PC-3 (cell line): ENCODE results near the gene TMEM94. TPM values are rescaled to one million over a fixed set of nuclear protein-coding genes. Genes with fewer than 3 reads are reported as not detected.

Source experiments
- ATAC-seq: fragments of 200-7000 bp; cut with Tn5 transposase; 2 replicates; pipeline ENCODE4 v1.9.1; 2020; ENCODE audit warnings: mild to moderate bottlenecking, moderate library complexity
- BruUV-seq: library from RNA; stranded (reverse); fragments of 400-500 nt; replicated peaks from 2 replicates; lab custom pipeline; 2021; lab: Mats Ljungman, UMichigan
- CTCF ChIA-PET: fragments of 300-600 bp; sonication (Branson Sonifier 250); formaldehyde crosslinking; loops from one replicate; lab custom pipeline; 2022; ENCODE audit warnings: antibody characterized with exemption; lab: Charles Lee
- POLR2A ChIA-PET: fragments of 300-600 bp; sonication (Branson Sonifier 250); formaldehyde crosslinking; loops from one replicate; lab custom pipeline; 2022; ENCODE audit warnings: antibody characterized with exemption; ENCODE audit not compliant: unreplicated experiment; lab: Charles Lee
- DNase-seq: peaks from one replicate; pipeline ENCODE4 v3.0.0-alpha.2; 2015
- H2AFZ ChIP-seq: fragments of 300-600 bp; sonication (generic); 2 replicates; pipeline ENCODE4 v1.6.0; 2016; ENCODE audit warnings: antibody characterized with exemption, low read length
- H3F3A ChIP-seq: fragments of 300-600 bp; sonication (generic); one replicate; pipeline ENCODE4 v1.6.0; 2017; ENCODE audit warnings: antibody characterized with exemption, low read length, control low read depth, mild to moderate bottlenecking; ENCODE audit not compliant: unreplicated experiment
- H3K27ac ChIP-seq: fragments of 300-600 bp; sonication (generic); 2 replicates; pipeline ENCODE4 v1.5.1; 2016; ENCODE audit warnings: mild to moderate bottlenecking, low read length
- H3K27me3 ChIP-seq: fragments of 300-600 bp; sonication (generic); 2 replicates; pipeline ENCODE4 v1.6.1; 2016; ENCODE audit warnings: low read length, mixed read lengths
- H3K36me3 ChIP-seq: fragments of 300-600 bp; sonication (generic); 2 replicates; pipeline ENCODE4 v1.6.1; 2016; ENCODE audit warnings: low read depth, mixed run types, low read length, mixed read lengths
- H3K4me1 ChIP-seq: fragments of 300-600 bp; sonication (generic); 2 replicates; pipeline ENCODE4 v1.5.1; 2016; ENCODE audit warnings: low read length; ENCODE audit not compliant: insufficient read depth
- H3K4me2 ChIP-seq: fragments of 300-600 bp; sonication (generic); 2 replicates; pipeline ENCODE4 v1.6.0; 2016; ENCODE audit warnings: low read length
- H3K4me3 ChIP-seq: fragments of 300-600 bp; sonication (generic); 2 replicates; pipeline ENCODE4 v1.5.1; 2016; ENCODE audit warnings: mild to moderate bottlenecking, low read length, mixed read lengths
- H3K79me2 ChIP-seq: fragments of 300-600 bp; sonication (generic); 2 replicates; pipeline ENCODE4 v1.6.1; 2017; ENCODE audit warnings: low read length, mixed read lengths
- H3K9ac ChIP-seq: fragments of 300-600 bp; sonication (generic); 2 replicates; pipeline ENCODE4 v1.6.0; 2016; ENCODE audit warnings: mild to moderate bottlenecking, low read length
- H3K9me2 ChIP-seq: fragments of 300-600 bp; sonication (generic); replicated peaks from 2 replicates; pipeline ENCODE4 v1.6.1; 2016; ENCODE audit warnings: mixed run types, low read length, mixed read lengths
- H3K9me3 ChIP-seq: fragments of 300-600 bp; sonication (generic); 2 replicates; pipeline ENCODE4 v1.6.1; 2016; ENCODE audit warnings: low read length, mixed read lengths
- H4K20me1 ChIP-seq: fragments of 300-600 bp; sonication (generic); 2 replicates; pipeline ENCODE4 v1.6.1; 2016; ENCODE audit warnings: low read length, mixed read lengths
- CTCF ChIP-seq: fragments of 300-600 bp; sonication (generic); conservative IDR thresholded peaks from 2 replicates; pipeline ENCODE4 v1.5.1; 2017; ENCODE audit warnings: antibody characterized with exemption, low read depth, mild to moderate bottlenecking, low read length
- EZH2 ChIP-seq: fragments of 300-600 bp; sonication (generic); IDR thresholded peaks from one replicate; pipeline ENCODE4 v1.6.1; 2017; ENCODE audit warnings: antibody characterized with exemption, mild to moderate bottlenecking, low read length; ENCODE audit not compliant: unreplicated experiment
- EZH2phosphoT487 ChIP-seq: fragments of 300-600 bp; sonication (generic); IDR thresholded peaks from 2 replicates; pipeline ENCODE4 v1.6.1; 2018; ENCODE audit warnings: mild to moderate bottlenecking, antibody characterized with exemption, low read length, borderline replicate concordance
- intact Hi-C: fragments of 100-400 bp; cut with micrococcal nuclease; formaldehyde crosslinking; loops from 2 replicates; pipeline ENCODE4 v1.9.0; 2023
- total RNA-seq: library from RNA; depleted of rRNA; stranded (reverse); fragments of >200 nt; gene quantifications from 2 replicates; pipeline ENCODE4 v1.2.3, GENCODE V29; 2014

Gene TMEM94
- total RNA-seq, 1 experiment from 2014 or later, result 45.6 TPM

GRCh38 chr17:75468779-75469373 is 12.4 kb downstream of the TMEM94 start:
- no peaks in the 10 kb centered on the region for H3F3A ChIP-seq
- ChIA-PET POLR2A (interaction anchor here (0.7 kb wide), 1 partner anchor 14 kb away, joined by 5 read pairs; no protein-coding TSS in a partner anchor), CTCF (interaction anchor here (0.6 kb wide), 1 partner anchor 177 kb away, joined by 3 read pairs; no protein-coding TSS in a partner anchor)
- H3K36me3 ChIP-seq, result peaks cover 9% of the 10 kb centered on the region
- no peak overlapping the region for H3K4me2 ChIP-seq
- no peak overlapping the region for H3K9ac ChIP-seq
- H3K27me3 ChIP-seq, result no peaks in the 10 kb centered on the region
- intact Hi-C loops, result no loop called here
- ATAC-seq, result peak; percentile 94
- H3K79me2 ChIP-seq, result peaks cover 21% of the 10 kb centered on the region
- H3K4me3 ChIP-seq, result no peak overlapping the region
- H2AFZ ChIP-seq, result no peak overlapping the region
- H3K9me2 ChIP-seq, result no peaks in the 10 kb centered on the region
- no peak overlapping the region for H3K27ac ChIP-seq
- TF ChIP-seq CTCF, result no peak
- no peak for TF ChIP-seq EZH2phosphoT487
- no peak for TF ChIP-seq EZH2
- H3K9me3 ChIP-seq, result no peaks in the 10 kb centered on the region; the same call in 1 of the 2 replicates
- no peaks in the 10 kb centered on the region for H4K20me1 ChIP-seq
- no TSS peak for BruUV-seq
- peaks cover 11% of the 10 kb centered on the region; the same call in 1 of the 2 replicates for H3K4me1 ChIP-seq
- peak; percentile 51 for DNase-seq

GRCh38 chr17:75471207-75471606 is 14.8 kb downstream of the TMEM94 start:
- Histone ChIP-seq H3K4me2 (no peak overlapping the region), H3K36me3 (peaks cover 7% of the 10 kb centered on the region; the same call in 1 of the 2 replicates), H3F3A (no peaks in the 10 kb centered on the region), H3K9me2 (no peaks in the 10 kb centered on the region), H3K4me3 (no peak overlapping the region), H2AFZ (no peak overlapping the region), H3K27me3 (no peaks in the 10 kb centered on the region), H3K27ac (no peak overlapping the region), H3K4me1 (peaks cover 11% of the 10 kb centered on the region; the same call in 1 of the 2 replicates), H3K9ac (no peak overlapping the region), H3K79me2 (peaks cover 16% of the 10 kb centered on the region; the same call in 1 of the 2 replicates), H4K20me1 (no peaks in the 10 kb centered on the region), H3K9me3 (no peaks in the 10 kb centered on the region; the same call in 1 of the 2 replicates)
- no TSS peak for BruUV-seq
- POLR2A ChIA-PET, result no interaction called here
- TF ChIP-seq CTCF, result no peak
- no peak for TF ChIP-seq EZH2
- no peak for ATAC-seq
- intact Hi-C loops, result no loop called here
- no peak for DNase-seq
- CTCF ChIA-PET, result no interaction called here

GRCh38 chr17:75472119-75472518 is 15.7 kb downstream of the TMEM94 start:
- no peak overlapping the region for H3K4me3 ChIP-seq
- H3K79me2 ChIP-seq, result peaks cover 11% of the 10 kb centered on the region; the same call in 1 of the 2 replicates
- no peaks in the 10 kb centered on the region for H4K20me1 ChIP-seq
- CTCF ChIA-PET, result no interaction called here
- peaks cover 11% of the 10 kb centered on the region; the same call in 1 of the 2 replicates for H3K4me1 ChIP-seq
- H2AFZ ChIP-seq, result no peak overlapping the region
- H3K4me2 ChIP-seq, result no peak overlapping the region
- H3K9ac ChIP-seq, result no peak overlapping the region
- H3K9me2 ChIP-seq, result no peaks in the 10 kb centered on the region
- no peak for DNase-seq
- peaks cover 7% of the 10 kb centered on the region; the same call in 1 of the 2 replicates for H3K36me3 ChIP-seq
- H3K27ac ChIP-seq, result no peak overlapping the region
- no peaks in the 10 kb centered on the region for H3K27me3 ChIP-seq
- POLR2A ChIA-PET, result no interaction called here
- H3F3A ChIP-seq, result no peaks in the 10 kb centered on the region
- intact Hi-C loops, result no loop called here
- no peak for ATAC-seq
- H3K9me3 ChIP-seq, result no peaks in the 10 kb centered on the region
- BruUV-seq, result TSS peak; percentile 20
- TF ChIP-seq EZH2 (no peak), CTCF (no peak), EZH2phosphoT487 (no peak)
